ENCODE measurements around the gene ZKSCAN1. TPM values are rescaled to one million over a fixed set of nuclear protein-coding genes. Genes with fewer than 3 reads are reported as not detected.
A peak's percentile ranks its signal among the peaks of the same experiment; 100 is the strongest.
"Not testable (repeated sequence)": the region's sequence is repeated elsewhere in the genome, so short reads cannot be mapped to it uniquely, and the experiment has no call there.

Gene ZKSCAN1
- total RNA-seq, 2 experiments from 2014 or later, result 64.4 to 67.9 TPM

GRCh38 chr7:100007887-100008286 is 7.5 kb upstream of the ZKSCAN1 start:
- H3K27ac Mint-ChIP-seq, result no peak overlapping the region
- CTCF ChIA-PET, result interaction anchor here (0.7 to 1.5 kb wide), 3 partner anchors 14 to 94 kb away, joined by 3 to 4 read pairs (median 3); no protein-coding TSS in a partner anchor
- no peaks in the 10 kb centered on the region for H3K9me3 Mint-ChIP-seq
- H3K4me1 Mint-ChIP-seq (ENCODE audit: low read depth), result peaks cover 4% of the 10 kb centered on the region
- peaks cover 2% of the 10 kb centered on the region for H3K27me3 Mint-ChIP-seq (ENCODE audit: low read depth)
- H3K4me3 Mint-ChIP-seq, result no peak overlapping the region
- DNase-seq, result no peak
- intact Hi-C loops (cut with micrococcal nuclease), result no loop called here
- H3K36me3 Mint-ChIP-seq (ENCODE audit: low read depth), result no peaks in the 10 kb centered on the region

DNA sequence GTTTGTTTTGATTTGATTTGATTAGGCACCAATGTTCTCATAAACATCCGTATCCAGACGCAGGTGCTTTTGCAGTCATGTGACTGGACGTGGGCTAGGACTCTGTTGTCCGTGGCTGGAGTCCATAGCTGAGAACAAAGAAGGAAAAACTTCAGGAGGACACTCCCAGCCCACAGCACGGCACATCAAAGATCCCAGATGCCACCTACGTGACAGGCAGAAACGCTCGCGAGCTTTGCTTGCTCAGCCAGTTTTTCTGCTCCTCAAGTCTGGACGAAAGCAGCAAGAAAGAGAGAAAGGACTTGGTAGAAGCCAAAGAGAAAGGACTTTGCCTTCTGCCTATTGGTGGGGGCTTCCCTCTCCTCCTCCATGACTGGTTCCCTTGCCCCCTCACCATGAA is 6.9 kb upstream of the ZKSCAN1 start:
- Mint-ChIP-seq H3K36me3 (ENCODE audit: low read depth) (no peaks in the 10 kb centered on the region), H3K9me3 (no peaks in the 10 kb centered on the region), H3K4me3 (no peak overlapping the region), H3K27ac (no peak overlapping the region), H3K4me1 (ENCODE audit: low read depth) (peaks cover 10% of the 10 kb centered on the region), H3K27me3 (ENCODE audit: low read depth) (peaks cover 2% of the 10 kb centered on the region)
- CTCF ChIA-PET, result interaction anchor here (0.7 to 1.0 kb wide), 2 partner anchors 13 to 18 kb away, joined by 3 to 4 read pairs; no protein-coding TSS in a partner anchor
- DNase-seq, result no peak
- intact Hi-C loops (cut with micrococcal nuclease), result no loop called here

- CTCF ChIA-PET, result interaction anchor here (0.7 kb wide), 1 partner anchor 30 kb away, joined by 3 read pairs; no protein-coding TSS in a partner anchor
These were observed 5.4 kb upstream of the ZKSCAN1 start for GRCh38 chr7:100009952-100010351.

DNA sequence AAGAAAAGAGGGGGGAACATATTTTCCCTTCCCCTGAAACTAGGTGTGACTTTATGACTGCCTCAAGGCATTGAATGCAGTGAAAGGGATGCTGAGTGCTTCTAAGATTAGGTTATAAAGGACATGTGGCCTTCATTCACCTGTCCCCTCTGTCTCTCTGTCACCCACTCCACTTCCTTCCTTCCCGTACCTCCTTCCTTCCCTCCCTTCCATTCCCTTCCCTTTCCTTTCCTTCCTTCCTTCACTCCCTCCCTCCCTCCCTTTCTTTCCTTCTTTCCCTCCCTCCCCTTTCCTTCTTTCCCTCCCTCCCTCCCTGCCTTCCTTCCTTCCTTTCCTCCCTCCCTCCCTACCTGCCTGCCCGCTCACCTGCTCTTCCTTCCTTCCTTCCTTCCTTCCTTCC is 4.5 kb upstream of the ZKSCAN1 start:
- H3K4me3 Mint-ChIP-seq, result no peak overlapping the region
- CTCF ChIA-PET, result interaction anchor here (0.7 to 1.3 kb wide), 2 partner anchors 13 to 40 kb away, joined by 3 to 4 read pairs; no protein-coding TSS in a partner anchor

More at GRCh38 chr7:100009952-100010351, 5.4 kb upstream of the ZKSCAN1 start:
- H3K27me3 Mint-ChIP-seq (ENCODE audit: low read depth); H3K9me3 Mint-ChIP-seq; H3K27ac Mint-ChIP-seq; H3K4me3 Mint-ChIP-seq; H3K36me3 Mint-ChIP-seq (ENCODE audit: low read depth); DNase-seq: not testable (repeated sequence)
- intact Hi-C loops (cut with micrococcal nuclease), result loop anchor here (10.0 kb wide), 1 partner anchor 455 kb away; the partner anchor contains the start of genes FAM200A and ZNF655
- peaks cover 22% of the 10 kb centered on the region for H3K4me1 Mint-ChIP-seq (ENCODE audit: low read depth)

DNA sequence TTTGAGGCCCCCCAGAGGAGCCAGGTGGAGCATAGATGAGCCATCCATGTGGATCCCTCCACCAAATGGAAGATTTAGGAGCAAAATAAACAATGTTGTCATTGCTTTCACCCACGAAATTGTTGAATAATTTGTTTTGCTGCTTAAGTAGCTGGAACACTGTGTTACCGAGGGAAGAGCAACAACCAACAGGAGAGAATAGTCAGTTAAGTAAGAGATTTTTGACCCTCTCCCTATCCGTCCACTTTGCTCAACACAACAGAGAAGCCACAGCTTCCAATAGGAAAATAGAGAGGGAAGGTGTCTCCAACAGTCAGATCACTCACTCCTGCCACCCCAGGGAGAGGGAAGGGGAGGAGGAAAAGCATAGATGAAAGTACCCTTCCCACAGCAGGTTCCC is 3.9 kb upstream of the ZKSCAN1 start:
- Mint-ChIP-seq H3K36me3 (ENCODE audit: low read depth) (peaks cover 6% of the 10 kb centered on the region), H3K9me3 (no peaks in the 10 kb centered on the region), H3K4me1 (ENCODE audit: low read depth) (peaks cover 30% of the 10 kb centered on the region), H3K27me3 (ENCODE audit: low read depth) (peaks cover 2% of the 10 kb centered on the region), H3K4me3 (no peak overlapping the region), H3K27ac (peak overlapping the region; percentile 41)
- intact Hi-C loops (cut with micrococcal nuclease), result loop anchor here (10.0 kb wide), 1 partner anchor 457 kb away; the partner anchor contains the start of genes FAM200A and ZNF655
- DNase-seq, result no peak
- CTCF ChIA-PET, result interaction anchor here (0.7 to 1.5 kb wide), 3 partner anchors 13 to 98 kb away, joined by 3 to 8 read pairs (median 4); no protein-coding TSS in a partner anchor

More for the DNA sequence above, 4.5 kb upstream of the ZKSCAN1 start:
- peaks cover 2% of the 10 kb centered on the region for H3K27me3 Mint-ChIP-seq (ENCODE audit: low read depth)
- no peak overlapping the region for H3K27ac Mint-ChIP-seq
- intact Hi-C loops (cut with micrococcal nuclease), result loop anchor here (10.0 kb wide), 1 partner anchor 456 kb away; the partner anchor contains the start of genes FAM200A and ZNF655
- H3K9me3 Mint-ChIP-seq, result no peaks in the 10 kb centered on the region
- peaks cover 26% of the 10 kb centered on the region for H3K4me1 Mint-ChIP-seq (ENCODE audit: low read depth)
- H3K36me3 Mint-ChIP-seq (ENCODE audit: low read depth), result peaks cover 1% of the 10 kb centered on the region
- DNase-seq, result no peak

GRCh38 chr7:100012385-100013327 is 2.7 kb upstream of the ZKSCAN1 start:
- intact Hi-C loops (cut with micrococcal nuclease), result loop anchor here (1.0 to 10.0 kb wide), 4 partner anchors 9 to 458 kb away; partner anchors contain the start of genes FAM200A, ZNF3, ZNF655 and ZSCAN21
- peak overlapping the region; percentile 68 for H3K27ac Mint-ChIP-seq
- not testable (repeated sequence) for H3K27me3 Mint-ChIP-seq (ENCODE audit: low read depth); H3K9me3 Mint-ChIP-seq; H3K4me3 Mint-ChIP-seq; DNase-seq
- H3K4me1 Mint-ChIP-seq (ENCODE audit: low read depth), result peaks cover 39% of the 10 kb centered on the region
- CTCF ChIA-PET, result interaction anchor here (1.5 to 1.8 kb wide), 2 partner anchors 21 to 99 kb away, joined by 8 to 11 read pairs; no protein-coding TSS in a partner anchor
- peaks cover 11% of the 10 kb centered on the region for H3K36me3 Mint-ChIP-seq (ENCODE audit: low read depth)

GRCh38 chr7:100013328-100013676 is 2.1 kb upstream of the ZKSCAN1 start:
- peak overlapping the region; percentile 68 for H3K27ac Mint-ChIP-seq

GRCh38 chr7:100016215-100016901 is 962 bp downstream of the ZKSCAN1 start:
- intact Hi-C loops (cut with micrococcal nuclease), result loop anchor here (10.0 kb wide), 1 partner anchor 462 kb away; the partner anchor contains the start of genes FAM200A and ZNF655

More at GRCh38 chr7:100013328-100013676, 2.1 kb upstream of the ZKSCAN1 start:
- H3K36me3 Mint-ChIP-seq (ENCODE audit: low read depth), result peaks cover 12% of the 10 kb centered on the region
- no peaks in the 10 kb centered on the region for H3K27me3 Mint-ChIP-seq (ENCODE audit: low read depth)
- DNase-seq, result peak; percentile 81
- H3K4me1 Mint-ChIP-seq (ENCODE audit: low read depth), result peaks cover 44% of the 10 kb centered on the region
- CTCF ChIA-PET, result interaction anchor here (0.6 to 1.8 kb wide), 2 partner anchors 22 to 40 kb away, joined by 7 to 11 read pairs; no protein-coding TSS in a partner anchor
- intact Hi-C loops (cut with micrococcal nuclease), result loop anchor here (1.0 to 10.0 kb wide), 4 partner anchors 8 to 459 kb away; partner anchors contain the start of genes FAM200A, ZNF3, ZNF655 and ZSCAN21
- H3K4me3 Mint-ChIP-seq, result no peak overlapping the region
- H3K9me3 Mint-ChIP-seq, result no peaks in the 10 kb centered on the region

DNA sequence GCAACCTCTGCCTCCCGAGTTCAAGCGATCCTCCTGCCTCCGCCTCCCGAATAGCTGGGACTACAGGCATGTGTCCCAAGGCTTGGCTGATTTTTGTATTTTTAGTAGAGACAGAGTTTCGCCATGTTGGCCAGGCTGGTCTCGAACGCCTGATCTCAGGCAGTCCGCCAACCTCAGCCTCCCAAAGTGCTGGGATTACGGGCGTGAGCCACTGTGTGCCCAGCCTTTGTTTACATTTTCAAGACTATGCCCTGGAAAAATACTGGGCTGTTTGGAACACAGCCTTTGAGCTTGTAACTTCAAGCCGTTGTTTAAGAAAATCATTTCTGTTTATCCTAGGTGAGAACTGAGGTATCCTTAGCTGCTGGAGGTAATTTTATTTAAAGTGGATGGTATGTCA is 1.9 kb downstream of the ZKSCAN1 start:
- intact Hi-C loops (cut with micrococcal nuclease), result loop anchor here (10.0 kb wide), 1 partner anchor 462 kb away; the partner anchor contains the start of genes FAM200A and ZNF655
- H3K27ac Mint-ChIP-seq, result no peak overlapping the region
- DNase-seq, result no peak
- H3K9me3 Mint-ChIP-seq, result no peaks in the 10 kb centered on the region
- peaks cover 79% of the 10 kb centered on the region for H3K4me1 Mint-ChIP-seq (ENCODE audit: low read depth)
- H3K4me3 Mint-ChIP-seq, result peak overlapping the region; percentile 29
- CTCF ChIA-PET, result interaction anchor here (0.7 to 1.7 kb wide), 2 partner anchors 21 to 160 kb away, joined by 3 to 5 read pairs; partner anchors contain the start of gene STAG3
- H3K36me3 Mint-ChIP-seq (ENCODE audit: low read depth), result peaks cover 23% of the 10 kb centered on the region
- H3K27me3 Mint-ChIP-seq (ENCODE audit: low read depth), result no peaks in the 10 kb centered on the region

More at GRCh38 chr7:100016215-100016901, 962 bp downstream of the ZKSCAN1 start:
- CTCF ChIA-PET, result interaction anchor here (0.6 to 1.8 kb wide), 8 partner anchors 18 to 98 kb away, joined by 3 to 6 read pairs (median 4); partner anchors contain the start of gene GJC3
- Mint-ChIP-seq H3K9me3 (no peaks in the 10 kb centered on the region), H3K36me3 (ENCODE audit: low read depth) (peaks cover 19% of the 10 kb centered on the region), H3K27ac (peak overlapping the region; percentile 91), H3K27me3 (ENCODE audit: low read depth) (no peaks in the 10 kb centered on the region), H3K4me3 (peak overlapping the region; percentile 88), H3K4me1 (ENCODE audit: low read depth) (peaks cover 70% of the 10 kb centered on the region)
- no peak for DNase-seq

DNA sequence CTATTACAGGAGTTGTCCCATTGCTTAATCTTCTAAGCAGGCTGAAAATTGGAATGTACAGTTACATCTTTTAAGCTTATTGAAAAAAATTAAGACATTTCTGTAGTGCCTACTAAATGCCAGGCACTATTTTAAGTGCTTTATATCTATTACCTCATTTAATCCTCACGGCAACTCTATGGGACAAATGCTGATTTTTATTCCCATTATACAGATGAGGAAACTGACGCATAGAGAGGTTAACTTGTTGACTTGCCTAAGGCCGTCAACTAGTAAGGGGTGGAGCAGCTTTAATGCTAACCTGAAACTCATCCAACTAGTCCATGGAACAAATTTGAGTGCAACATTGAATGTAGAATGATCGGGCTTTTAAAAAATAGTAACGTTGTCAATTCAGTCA is 2.5 kb downstream of the ZKSCAN1 start:
- CTCF ChIA-PET, result interaction anchor here (1.7 kb wide), 1 partner anchor 22 kb away, joined by 5 read pairs; no protein-coding TSS in a partner anchor
- Mint-ChIP-seq H3K9me3 (no peaks in the 10 kb centered on the region), H3K27ac (peak overlapping the region; percentile 73), H3K4me3 (no peak overlapping the region), H3K4me1 (ENCODE audit: low read depth) (peaks cover 81% of the 10 kb centered on the region), H3K36me3 (ENCODE audit: low read depth) (peaks cover 29% of the 10 kb centered on the region), H3K27me3 (ENCODE audit: low read depth) (no peaks in the 10 kb centered on the region)
- DNase-seq, result no peak
- intact Hi-C loops (cut with micrococcal nuclease), result loop anchor here (10.0 kb wide), 1 partner anchor 463 kb away; the partner anchor contains the start of genes FAM200A and ZNF655

- Mint-ChIP-seq H3K27ac (peak overlapping the region; percentile 88), H3K9me3 (no peaks in the 10 kb centered on the region), H3K27me3 (ENCODE audit: low read depth) (no peaks in the 10 kb centered on the region), H3K4me1 (ENCODE audit: low read depth) (peaks cover 77% of the 10 kb centered on the region), H3K36me3 (ENCODE audit: low read depth) (peaks cover 44% of the 10 kb centered on the region), H3K4me3 (peak overlapping the region; percentile 17)
- CTCF ChIA-PET, result interaction anchor here (0.7 to 1.4 kb wide), 2 partner anchors 32 to 40 kb away, joined by 3 to 4 read pairs; no protein-coding TSS in a partner anchor
- DNase-seq, result peak; percentile 78
- intact Hi-C loops (cut with micrococcal nuclease), result loop anchor here (1.0 to 10.0 kb wide), 12 partner anchors 23 to 639 kb away; partner anchors contain the start of genes CYP3A4, FAM200A, MEPCE and ZCWPW1
These were observed 4.5 kb downstream of the ZKSCAN1 start for GRCh38 chr7:100019908-100020307.
